Colonic mucosa (tissue), 4 donors: Measurements from ENCODE around the gene WDR26. TPM values are rescaled to one million over a fixed set of nuclear protein-coding genes. Genes with fewer than 3 reads are reported as not detected.

Experiments used
- DNase-seq: peaks from one replicate; pipeline ENCODE4 v3.0.0-alpha.2; 2020
- H3K27ac ChIP-seq: fragments of 200-600 bp; one replicate; pipeline ENCODE4 v1.8.0; 2021
- H3K27me3 ChIP-seq: fragments of 200-600 bp; one replicate; pipeline ENCODE4 v1.8.0; 2021
- H3K36me3 ChIP-seq: fragments of 200-600 bp; one replicate; pipeline ENCODE4 v1.8.0; 2021
- H3K4me1 ChIP-seq: fragments of 200-600 bp; one replicate; pipeline ENCODE4 v1.8.0; 2021; ENCODE audit warnings: mild to moderate bottlenecking
- H3K4me3 ChIP-seq: fragments of 200-600 bp; one replicate; pipeline ENCODE4 v1.8.0; 2021
- H3K9ac ChIP-seq, 2 donors: one replicate each; pipeline ENCODE4 v1.7.0; 2013; ENCODE audit warnings: control low read depth in 2 of 2, low read depth in 2 of 2, low read length in 2 of 2
- H3K9me3 ChIP-seq: fragments of 200-600 bp; one replicate; pipeline ENCODE4 v1.8.0; 2021
- intact Hi-C: fragments of 100-400 bp; cut with DNase I; formaldehyde crosslinking; loops from one replicate; pipeline ENCODE4 v1.14.1; 2022
- total RNA-seq, 2 donors: library from RNA; stranded (reverse); fragmentation: NEBNext Ultra II Directional in 1 of 2; extraction: Animal tissue kit (Norgen Biotek cat#: 25700) in 1 of 2; gene quantifications; one replicate each; pipeline ENCODE4 v1.2.1, GENCODE V29; 2021
- TF ChIP-seq, protein P1 (sequence below): fragments of 200-600 bp; IDR thresholded peaks from one replicate; pipeline ENCODE4 v1.8.0; 2022; ENCODE audit warnings: antibody characterized with exemption, mild to moderate bottlenecking
- donor health status: healthy.
- donor health status: DM: no; HTN: no; CAD: no.
- donor health status: DM: no; HTN: no; CAD: no.

Gene WDR26
- total RNA-seq, 2 donors from 2014 or later: 53.5 to 78.4 TPM

GRCh38 chr1:224381880-224382548, 52.6 kb downstream of the WDR26 start:
- Histone ChIP-seq H3K27ac (no peak overlapping the region), H3K27me3 (no peaks in the 10 kb centered on the region), H3K9ac (no peak overlapping the region), H3K4me3 (no peak overlapping the region), H3K4me1 (no peaks in the 10 kb centered on the region), H3K9me3 (no peaks in the 10 kb centered on the region), H3K36me3 (no peaks in the 10 kb centered on the region)
- TF ChIP-seq, protein P1, sequence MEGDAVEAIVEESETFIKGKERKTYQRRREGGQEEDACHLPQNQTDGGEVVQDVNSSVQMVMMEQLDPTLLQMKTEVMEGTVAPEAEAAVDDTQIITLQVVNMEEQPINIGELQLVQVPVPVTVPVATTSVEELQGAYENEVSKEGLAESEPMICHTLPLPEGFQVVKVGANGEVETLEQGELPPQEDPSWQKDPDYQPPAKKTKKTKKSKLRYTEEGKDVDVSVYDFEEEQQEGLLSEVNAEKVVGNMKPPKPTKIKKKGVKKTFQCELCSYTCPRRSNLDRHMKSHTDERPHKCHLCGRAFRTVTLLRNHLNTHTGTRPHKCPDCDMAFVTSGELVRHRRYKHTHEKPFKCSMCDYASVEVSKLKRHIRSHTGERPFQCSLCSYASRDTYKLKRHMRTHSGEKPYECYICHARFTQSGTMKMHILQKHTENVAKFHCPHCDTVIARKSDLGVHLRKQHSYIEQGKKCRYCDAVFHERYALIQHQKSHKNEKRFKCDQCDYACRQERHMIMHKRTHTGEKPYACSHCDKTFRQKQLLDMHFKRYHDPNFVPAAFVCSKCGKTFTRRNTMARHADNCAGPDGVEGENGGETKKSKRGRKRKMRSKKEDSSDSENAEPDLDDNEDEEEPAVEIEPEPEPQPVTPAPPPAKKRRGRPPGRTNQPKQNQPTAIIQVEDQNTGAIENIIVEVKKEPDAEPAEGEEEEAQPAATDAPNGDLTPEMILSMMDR: no peak
- no peak for DNase-seq
- intact Hi-C loops: no loop called here

DNA sequence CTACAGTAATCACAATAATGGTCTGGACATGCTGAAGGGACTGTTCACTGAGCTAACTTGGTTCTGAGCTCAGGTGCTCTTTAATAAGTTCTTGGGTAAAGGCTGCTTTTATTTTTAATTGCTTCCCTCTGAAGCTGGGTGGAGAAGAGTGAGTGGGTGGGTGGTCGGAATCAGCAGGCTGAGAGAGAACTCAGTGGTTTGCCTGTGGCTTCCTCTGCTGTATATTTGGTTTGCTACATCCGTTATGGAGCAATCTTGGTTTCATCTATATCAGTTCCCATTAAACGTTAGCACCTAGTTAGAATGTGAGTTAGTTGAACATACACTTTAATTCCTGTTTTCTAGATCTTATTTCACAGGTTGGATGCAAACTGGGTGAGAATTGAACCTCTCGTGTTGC, 54.6 kb downstream of the WDR26 start:
- no peaks in the 10 kb centered on the region for H3K36me3 ChIP-seq
- intact Hi-C loops: no loop called here

GRCh38 chr1:224378855-224379631, 55.6 kb downstream of the WDR26 start:
- H3K36me3 ChIP-seq: no peaks in the 10 kb centered on the region
- intact Hi-C loops: no loop called here
- H3K27me3 ChIP-seq: no peaks in the 10 kb centered on the region
- TF ChIP-seq, protein P1: no peak
- no peak overlapping the region for H3K4me3 ChIP-seq
- no peaks in the 10 kb centered on the region for H3K9me3 ChIP-seq
- no peaks in the 10 kb centered on the region for H3K4me1 ChIP-seq
- H3K27ac ChIP-seq: no peak overlapping the region
- DNase-seq: no peak
- H3K9ac ChIP-seq: no peak overlapping the region

More for the DNA sequence above, 54.6 kb downstream of the WDR26 start:
- DNase-seq: no peak
- Histone ChIP-seq H3K4me1 (no peaks in the 10 kb centered on the region), H3K4me3 (no peak overlapping the region), H3K27me3 (no peaks in the 10 kb centered on the region), H3K27ac (no peak overlapping the region), H3K9me3 (no peaks in the 10 kb centered on the region), H3K9ac (no peak overlapping the region)
- TF ChIP-seq, protein P1: no peak

- intact Hi-C loops: no loop called here
- DNase-seq: no peak
- Histone ChIP-seq H3K36me3 (no peaks in the 10 kb centered on the region), H3K4me1 (no peaks in the 10 kb centered on the region), H3K27me3 (no peaks in the 10 kb centered on the region), H3K27ac (no peak overlapping the region), H3K9me3 (no peaks in the 10 kb centered on the region), H3K4me3 (no peak overlapping the region), H3K9ac (no peak overlapping the region)
- TF ChIP-seq, protein P1: no peak
Observed at GRCh38 chr1:224377676-224378006, 57.0 kb downstream of the WDR26 start.

- intact Hi-C loops: no loop called here
- peaks cover 2% of the 10 kb centered on the region for H3K36me3 ChIP-seq
- no peak for DNase-seq
Observed at GRCh38 chr1:224375059-224375458, 59.5 kb downstream of the WDR26 start.

More at GRCh38 chr1:224375059-224375458, 59.5 kb downstream of the WDR26 start:
- Histone ChIP-seq H3K4me3 (no peak overlapping the region), H3K9ac (no peak overlapping the region), H3K27ac (no peak overlapping the region), H3K4me1 (no peaks in the 10 kb centered on the region), H3K27me3 (no peaks in the 10 kb centered on the region), H3K9me3 (no peaks in the 10 kb centered on the region)
- TF ChIP-seq, protein P1: no peak
